H9 (cell line): ENCODE results near the gene STT3A. TPM values are rescaled to one million over a fixed set of nuclear protein-coding genes. Genes with fewer than 3 reads are reported as not detected.

Source experiments
- DNase-seq: peaks from one replicate; pipeline ENCODE4 v3.0.0-alpha.2; 2017
- H2AFZ ChIP-seq: one replicate; pipeline ENCODE4 v1.6.1; 2013; ENCODE audit warnings: mild to moderate bottlenecking, low read length, control low read depth, moderate library complexity
- H2AK5ac ChIP-seq: 2 replicates; pipeline ENCODE4 v1.6.1; 2013; ENCODE audit warnings: low read length, control low read depth, mixed read lengths; ENCODE audit not compliant: insufficient read length
- H2BK120ac ChIP-seq: one replicate; pipeline ENCODE4 v1.6.1; 2013; ENCODE audit warnings: low read depth, mild to moderate bottlenecking, low read length, control low read depth, inconsistent platforms; ENCODE audit not compliant: poor library complexity, severe bottlenecking
- H2BK12ac ChIP-seq: 2 replicates; pipeline ENCODE4 v1.6.1; 2013; ENCODE audit warnings: low read length, control low read depth, mixed read lengths, low read depth; ENCODE audit not compliant: insufficient read length
- H2BK15ac ChIP-seq: 2 replicates; pipeline ENCODE4 v1.6.1; 2013; ENCODE audit warnings: low read depth, low read length, control low read depth
- H2BK20ac ChIP-seq: one replicate; pipeline ENCODE4 v1.6.1; 2013; ENCODE audit warnings: low read depth, mild to moderate bottlenecking, low read length, control low read depth, inconsistent platforms; ENCODE audit not compliant: poor library complexity, severe bottlenecking
- H2BK5ac ChIP-seq: 2 replicates; pipeline ENCODE4 v1.6.1; 2013; ENCODE audit warnings: low read length, control low read depth, mixed read lengths; ENCODE audit not compliant: insufficient read length
- H3K14ac ChIP-seq: 2 replicates; pipeline ENCODE4 v1.6.1; 2013; ENCODE audit warnings: low read length, control low read depth; ENCODE audit not compliant: insufficient read depth
- H3K18ac ChIP-seq: 2 replicates; pipeline ENCODE4 v1.6.1; 2013; ENCODE audit warnings: low read depth, mild to moderate bottlenecking, mixed read lengths, low read length, control low read depth; ENCODE audit not compliant: insufficient read length
- H3K23ac ChIP-seq: 2 replicates; pipeline ENCODE4 v1.6.1; 2013; ENCODE audit warnings: low read length, control low read depth, mixed read lengths, low read depth; ENCODE audit not compliant: insufficient read length
- H3K23me2 ChIP-seq: 2 replicates; pipeline ENCODE4 v1.6.1; 2013; ENCODE audit warnings: low read depth, mild to moderate bottlenecking, mixed read lengths, low read length, control low read depth; ENCODE audit not compliant: insufficient read length, poor library complexity, severe bottlenecking
- H3K27ac ChIP-seq: 2 replicates; pipeline ENCODE4 v1.5.1; 2013; ENCODE audit warnings: low read length, control low read depth, mixed read lengths, low read depth; ENCODE audit not compliant: insufficient read length
- H3K27me3 ChIP-seq: 2 replicates; pipeline ENCODE4 v1.6.1; 2013; ENCODE audit warnings: low read length, control low read depth, inconsistent platforms; ENCODE audit not compliant: insufficient read depth
- H3K4ac ChIP-seq: 2 replicates; pipeline ENCODE4 v1.6.1; 2013; ENCODE audit warnings: low read depth, mild to moderate bottlenecking, control low read depth, inconsistent platforms, low read length, moderate library complexity
- H3K4me1 ChIP-seq: 2 replicates; pipeline ENCODE4 v1.6.1; 2013; ENCODE audit warnings: low read length, control low read depth, inconsistent platforms; ENCODE audit not compliant: insufficient read depth
- H3K4me2 ChIP-seq: 2 replicates; pipeline ENCODE4 v1.6.1; 2013; ENCODE audit warnings: low read length, control low read depth, mixed read lengths; ENCODE audit not compliant: insufficient read length, insufficient read depth
- H3K56ac ChIP-seq: 2 replicates; pipeline ENCODE4 v1.6.1; 2013; ENCODE audit warnings: low read depth, mild to moderate bottlenecking, mixed read lengths, low read length, control low read depth; ENCODE audit not compliant: insufficient read length
- H3K79me1 ChIP-seq: 2 replicates; pipeline ENCODE4 v1.6.1; 2013; ENCODE audit warnings: low read depth, mild to moderate bottlenecking, moderate library complexity, low read length, control low read depth, inconsistent platforms; ENCODE audit not compliant: insufficient read depth, poor library complexity, severe bottlenecking
- H3K79me2 ChIP-seq: 2 replicates; pipeline ENCODE4 v1.6.1; 2013; ENCODE audit warnings: low read length, control low read depth, inconsistent platforms; ENCODE audit not compliant: insufficient read depth
- H3K9ac ChIP-seq: 2 replicates; pipeline ENCODE4 v1.6.1; 2013; ENCODE audit warnings: low read length, control low read depth, mixed read lengths; ENCODE audit not compliant: insufficient read length; ENCODE audit errors: extremely low read depth
- H3K9me3 ChIP-seq: one replicate; pipeline ENCODE4 v1.6.1; 2013; ENCODE audit warnings: low read depth, low read length, inconsistent platforms; ENCODE audit not compliant: control insufficient read depth
- H3T11ph ChIP-seq: one replicate; pipeline ENCODE4 v1.6.1; 2013; ENCODE audit warnings: mild to moderate bottlenecking, low read length, control low read depth, inconsistent platforms
- H4K20me1 ChIP-seq: one replicate; pipeline ENCODE4 v1.6.1; 2013; ENCODE audit not compliant: control insufficient read depth, insufficient read length, insufficient read depth
- H4K5ac ChIP-seq: 2 replicates; pipeline ENCODE4 v1.6.1; 2013; ENCODE audit warnings: low read depth, mild to moderate bottlenecking, mixed read lengths, low read length, control low read depth; ENCODE audit not compliant: insufficient read length
- H4K8ac ChIP-seq: replicated peaks from 2 replicates; pipeline ENCODE4 v1.6.1; 2013; ENCODE audit warnings: low read length, control low read depth, mixed read lengths, low read depth; ENCODE audit not compliant: insufficient read length
- H4K91ac ChIP-seq: 2 replicates; pipeline ENCODE4 v1.6.1; 2013; ENCODE audit warnings: low read depth, mild to moderate bottlenecking, moderate library complexity, mixed read lengths, low read length, control low read depth; ENCODE audit not compliant: insufficient read length
- H3K27ac Mint-ChIP-seq, 3 experiments: 2 replicates in 2 of 3; 3 replicates in 1 of 3; pipeline ENCODE4 v1.8.0; 2020 to 2021; ENCODE audit warnings: mixed read lengths in 3 of 3, mild to moderate bottlenecking in 1 of 3, moderate library complexity in 1 of 3
- H3K27me3 Mint-ChIP-seq: 2 replicates; pipeline ENCODE4 v1.8.0; 2021; ENCODE audit warnings: low read depth, mild to moderate bottlenecking, moderate library complexity, mixed read lengths
- H3K36me3 Mint-ChIP-seq, 3 experiments: 2 replicates in 2 of 3; 3 replicates in 1 of 3; pipeline ENCODE4 v1.8.0; 2020 to 2021; ENCODE audit warnings: low read depth in 3 of 3, mixed read lengths in 3 of 3; ENCODE audit not compliant: insufficient read depth in 1 of 3
- H3K4me1 Mint-ChIP-seq, 2 experiments: 2 replicates each; pipeline ENCODE4 v1.8.0; 2020; ENCODE audit warnings: mixed read lengths in 2 of 2
- H3K4me3 Mint-ChIP-seq, 2 experiments: 2 replicates in 1 of 2; 3 replicates in 1 of 2; pipeline ENCODE4 v1.8.0; 2020 to 2021; ENCODE audit warnings: mild to moderate bottlenecking in 2 of 2, mixed read lengths in 2 of 2, moderate library complexity in 1 of 2
- H3K9me3 Mint-ChIP-seq, 2 experiments: 2 replicates in 1 of 2; 3 replicates in 1 of 2; pipeline ENCODE4 v1.8.0; 2020; ENCODE audit warnings: mild to moderate bottlenecking in 2 of 2, mixed read lengths in 2 of 2, moderate library complexity in 1 of 2
- WGBS: extraction: QIAGEN DNeasy Blood & Tissue Kit; methylation state at CpG from one replicate; pipeline ENCODE4 v1.1.7; 2013; ENCODE audit warnings: missing lambda C conversion rate, low lambda C conversion rate, mixed read lengths; ENCODE audit not compliant: insufficient read length; ENCODE audit errors: extremely low coverage; 5-methylcytosine and 5-hydroxymethylcytosine counted together
- total RNA-seq: library from RNA; stranded (reverse); gene quantifications from 2 replicates; pipeline ENCODE4 v1.2.1, GENCODE V29; 2021
- TF ChIP-seq, protein P1 (sequence below): fragments of 200-600 bp; sonication (generic); conservative IDR thresholded peaks from 3 replicates; pipeline ENCODE4 v1.8.0; 2021; ENCODE audit warnings: antibody characterized with exemption, mild to moderate bottlenecking

STT3A gene
- total RNA-seq, 1 experiment from 2014 or later: 128 TPM

DNA sequence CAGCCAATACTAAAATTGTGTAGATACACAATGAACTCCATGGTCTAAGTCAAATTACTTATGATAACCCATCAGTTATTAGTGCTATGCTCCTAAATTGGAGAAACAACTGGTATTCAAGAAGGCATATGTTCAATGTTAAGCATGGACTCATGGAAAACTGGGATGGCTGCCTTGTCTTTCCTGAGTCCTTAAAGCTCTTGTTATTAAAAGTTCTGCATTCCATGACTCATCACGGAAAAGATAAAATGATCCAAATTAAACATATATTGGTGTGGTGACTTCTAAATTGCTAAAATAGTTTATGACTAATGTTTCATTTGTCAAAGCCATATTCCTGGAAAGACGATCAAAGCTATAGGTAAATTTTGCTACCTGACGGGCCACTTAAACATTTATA, 32.8 kb upstream of the STT3A start:
- H3K4me1 ChIP-seq: no peaks in the 10 kb centered on the region
- no peak overlapping the region for H2BK5ac ChIP-seq
- no peak overlapping the region for H3K4ac ChIP-seq
- no peak overlapping the region for H3K27ac ChIP-seq
- no peaks in the 10 kb centered on the region for H3K23me2 ChIP-seq
- H2BK15ac ChIP-seq: no peak overlapping the region
- H2AFZ ChIP-seq: no peak overlapping the region
- Mint-ChIP-seq H3K4me3 (no peak overlapping the region), H3K4me1 (no peaks in the 10 kb centered on the region), H3K36me3 (peaks cover 0 to 4% (median 0%) of the 10 kb centered on the region in 3 experiments; a peak in 1 of 7 replicates), H3K9me3 (peaks cover 14% of the 10 kb centered on the region in 2 experiments), H3K27me3 (peaks cover under 1% of the 10 kb centered on the region; the same call in 1 of the 2 replicates), H3K27ac (no peak overlapping the region)
- H2BK12ac ChIP-seq: no peak overlapping the region
- no CpG with 5 or more reads among the region's 3 CpGs for WGBS
- H2BK120ac ChIP-seq: no peak overlapping the region
- DNase-seq: no peak
- H3K14ac ChIP-seq: no peak overlapping the region
- H3K9ac ChIP-seq: no peak overlapping the region
- H3T11ph ChIP-seq: no peak overlapping the region
- H3K23ac ChIP-seq: no peak overlapping the region
- H4K8ac ChIP-seq: no peak overlapping the region
- H4K20me1 ChIP-seq: no peaks in the 10 kb centered on the region
- H3K18ac ChIP-seq: no peak overlapping the region
- no peak overlapping the region for H4K91ac ChIP-seq
- H3K27me3 ChIP-seq: no peaks in the 10 kb centered on the region
- H3K4me2 ChIP-seq: no peak overlapping the region
- no peaks in the 10 kb centered on the region for H3K79me2 ChIP-seq
- TF ChIP-seq, protein P1, sequence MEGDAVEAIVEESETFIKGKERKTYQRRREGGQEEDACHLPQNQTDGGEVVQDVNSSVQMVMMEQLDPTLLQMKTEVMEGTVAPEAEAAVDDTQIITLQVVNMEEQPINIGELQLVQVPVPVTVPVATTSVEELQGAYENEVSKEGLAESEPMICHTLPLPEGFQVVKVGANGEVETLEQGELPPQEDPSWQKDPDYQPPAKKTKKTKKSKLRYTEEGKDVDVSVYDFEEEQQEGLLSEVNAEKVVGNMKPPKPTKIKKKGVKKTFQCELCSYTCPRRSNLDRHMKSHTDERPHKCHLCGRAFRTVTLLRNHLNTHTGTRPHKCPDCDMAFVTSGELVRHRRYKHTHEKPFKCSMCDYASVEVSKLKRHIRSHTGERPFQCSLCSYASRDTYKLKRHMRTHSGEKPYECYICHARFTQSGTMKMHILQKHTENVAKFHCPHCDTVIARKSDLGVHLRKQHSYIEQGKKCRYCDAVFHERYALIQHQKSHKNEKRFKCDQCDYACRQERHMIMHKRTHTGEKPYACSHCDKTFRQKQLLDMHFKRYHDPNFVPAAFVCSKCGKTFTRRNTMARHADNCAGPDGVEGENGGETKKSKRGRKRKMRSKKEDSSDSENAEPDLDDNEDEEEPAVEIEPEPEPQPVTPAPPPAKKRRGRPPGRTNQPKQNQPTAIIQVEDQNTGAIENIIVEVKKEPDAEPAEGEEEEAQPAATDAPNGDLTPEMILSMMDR: no peak
- H4K5ac ChIP-seq: no peak overlapping the region
- peaks cover 7% of the 10 kb centered on the region for H3K9me3 ChIP-seq
- H3K79me1 ChIP-seq: no peaks in the 10 kb centered on the region
- H2BK20ac ChIP-seq: no peak overlapping the region
- H3K56ac ChIP-seq: no peak overlapping the region
- no peak overlapping the region for H2AK5ac ChIP-seq
